ENCODE measurements around the gene ARAP2.

DNA sequence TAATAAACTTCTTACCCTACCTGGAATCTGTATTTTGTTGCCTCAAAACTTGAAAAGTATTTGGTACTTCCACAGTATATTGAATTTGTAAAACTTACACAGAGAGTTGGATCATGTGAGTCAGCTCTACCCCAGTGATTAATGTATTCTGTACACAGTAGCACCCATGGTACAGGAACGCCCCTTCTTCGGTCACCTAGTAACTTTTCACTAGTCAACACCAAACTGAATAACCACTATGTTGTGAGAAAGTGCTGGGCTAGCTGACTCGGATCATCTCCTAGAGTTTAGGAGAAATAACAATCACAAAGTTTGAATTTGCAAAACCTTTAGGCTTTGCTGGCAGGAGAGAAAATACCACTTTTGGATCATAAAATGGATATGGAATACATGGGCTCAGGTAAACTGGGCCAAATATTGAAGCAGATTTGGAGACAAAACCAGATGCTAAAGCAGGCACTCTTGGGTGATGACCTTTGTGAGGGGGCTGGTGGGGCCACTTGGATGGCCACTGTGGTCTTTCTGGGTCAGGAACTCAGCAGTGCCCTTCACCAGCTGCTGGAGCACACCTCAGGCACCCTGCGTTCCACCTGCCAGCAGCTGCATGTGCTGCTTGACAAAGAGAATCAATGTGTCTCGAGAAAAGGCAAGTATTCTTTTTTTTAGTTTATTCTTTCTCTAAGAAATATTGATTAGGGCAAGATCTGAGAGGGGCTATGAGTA is 37.2 kb upstream of the ARAP2 start, which contains the start of gene DTHD1:
- TF ChIP-seq, protein P1, sequence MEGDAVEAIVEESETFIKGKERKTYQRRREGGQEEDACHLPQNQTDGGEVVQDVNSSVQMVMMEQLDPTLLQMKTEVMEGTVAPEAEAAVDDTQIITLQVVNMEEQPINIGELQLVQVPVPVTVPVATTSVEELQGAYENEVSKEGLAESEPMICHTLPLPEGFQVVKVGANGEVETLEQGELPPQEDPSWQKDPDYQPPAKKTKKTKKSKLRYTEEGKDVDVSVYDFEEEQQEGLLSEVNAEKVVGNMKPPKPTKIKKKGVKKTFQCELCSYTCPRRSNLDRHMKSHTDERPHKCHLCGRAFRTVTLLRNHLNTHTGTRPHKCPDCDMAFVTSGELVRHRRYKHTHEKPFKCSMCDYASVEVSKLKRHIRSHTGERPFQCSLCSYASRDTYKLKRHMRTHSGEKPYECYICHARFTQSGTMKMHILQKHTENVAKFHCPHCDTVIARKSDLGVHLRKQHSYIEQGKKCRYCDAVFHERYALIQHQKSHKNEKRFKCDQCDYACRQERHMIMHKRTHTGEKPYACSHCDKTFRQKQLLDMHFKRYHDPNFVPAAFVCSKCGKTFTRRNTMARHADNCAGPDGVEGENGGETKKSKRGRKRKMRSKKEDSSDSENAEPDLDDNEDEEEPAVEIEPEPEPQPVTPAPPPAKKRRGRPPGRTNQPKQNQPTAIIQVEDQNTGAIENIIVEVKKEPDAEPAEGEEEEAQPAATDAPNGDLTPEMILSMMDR (conservative IDR thresholded peaks at IDR 0.05 in 1 of 2, IDR thresholded peaks at IDR 0.05 in 1 of 2; ENCODE audit: extremely low read depth in 1 of 2, insufficient read depth in 1 of 2, low read depth in 1 of 2, low read length in 2 of 2) = no peak
- no peak for TF ChIP-seq EZH2 (IDR thresholded peaks at IDR 0.05; ENCODE audit: borderline replicate concordance, low read length)

Data from mammary epithelial cell (primary cell).